NCI-H1930 (cell line): ENCODE data around the gene SPATA31E1.

Source experiments
- DNase-seq, 2 experiments: peaks; one replicate each; lab custom pipeline; 2025; lab: John Stamatoyannopoulos, UW

The SPATA31E1 gene

GRCh38 chr9:87863882-87864465, 18.7 kb upstream of the SPATA31E1 start:
- no peak for DNase-seq

GRCh38 chr9:87864915-87865314, 17.8 kb upstream of the SPATA31E1 start:
- DNase-seq: no peak

- no peak for DNase-seq
Observed at GRCh38 chr9:87865626-87866025, 17.1 kb upstream of the SPATA31E1 start.

GRCh38 chr9:87867391-87867790, 15.3 kb upstream of the SPATA31E1 start:
- DNase-seq: no peak

- DNase-seq: no peak
Observed at GRCh38 chr9:87868175-87868574, 14.5 kb upstream of the SPATA31E1 start.

- no peak for DNase-seq
Observed at GRCh38 chr9:87868635-87869034, 14.0 kb upstream of the SPATA31E1 start.

GRCh38 chr9:87869082-87869481, 13.6 kb upstream of the SPATA31E1 start:
- no peak for DNase-seq

GRCh38 chr9:87871425-87872078, 11.1 kb upstream of the SPATA31E1 start:
- DNase-seq: no peak

- no peak for DNase-seq
Observed at GRCh38 chr9:87872079-87872624, 10.5 kb upstream of the SPATA31E1 start.

- DNase-seq: no peak
Observed at GRCh38 chr9:87873607-87874303, 8.9 kb upstream of the SPATA31E1 start.

- DNase-seq: no peak
Observed at GRCh38 chr9:87874304-87874623, 8.4 kb upstream of the SPATA31E1 start.

GRCh38 chr9:87875060-87875459, 7.6 kb upstream of the SPATA31E1 start:
- no peak for DNase-seq

GRCh38 chr9:87875831-87876545, 6.7 kb upstream of the SPATA31E1 start:
- no peak for DNase-seq

GRCh38 chr9:87876708-87877107, 6.0 kb upstream of the SPATA31E1 start:
- no peak for DNase-seq

GRCh38 chr9:87878989-87879511, 3.6 kb upstream of the SPATA31E1 start:
- no peak for DNase-seq

GRCh38 chr9:87880116-87880515, 2.6 kb upstream of the SPATA31E1 start:
- no peak for DNase-seq

- DNase-seq: no peak
Observed at GRCh38 chr9:87880683-87881082, 2.0 kb upstream of the SPATA31E1 start.

GRCh38 chr9:87883274-87883673, 597 bp downstream of the SPATA31E1 start:
- DNase-seq: no peak

GRCh38 chr9:87883990-87884389, 1.3 kb downstream of the SPATA31E1 start:
- DNase-seq: peak; percentile 4 to 18

GRCh38 chr9:87884578-87885459, 2.1 kb downstream of the SPATA31E1 start:
- DNase-seq: no peak

- no peak for DNase-seq
Observed at GRCh38 chr9:87885484-87886189, 3.0 kb downstream of the SPATA31E1 start.
